Esophagus (tissue), 2 donors: ENCODE measurements around the gene GAS6. TPM values are rescaled to one million over a fixed set of nuclear protein-coding genes. Genes with fewer than 3 reads are reported as not detected.
"Not testable (repeated sequence)": the region's sequence is repeated elsewhere in the genome, so short reads cannot be mapped to it uniquely, and the experiment has no call there.

ENCODE experiments used
- H3K27ac ChIP-seq, 2 donors: one replicate each; pipeline ENCODE4 v1.5.1; 2013; ENCODE audit warnings: low read depth in 2 of 2, mild to moderate bottlenecking in 2 of 2, inconsistent platforms in 1 of 2, low read length in 1 of 2, moderate library complexity in 1 of 2
- H3K27me3 ChIP-seq, 2 donors: one replicate each; pipeline ENCODE4 v1.6.1; 2013; ENCODE audit warnings: low read length in 2 of 2, control low read depth in 1 of 2, mild to moderate bottlenecking in 1 of 2; ENCODE audit not compliant: insufficient read depth in 2 of 2, control insufficient read depth in 1 of 2
- H3K36me3 ChIP-seq, 2 donors: one replicate each; pipeline ENCODE4 v1.6.1; 2013; ENCODE audit warnings: low read length in 1 of 2; ENCODE audit not compliant: control insufficient read depth in 2 of 2, insufficient read depth in 2 of 2
- H3K4me1 ChIP-seq, 2 donors: one replicate each; pipeline ENCODE4 v1.6.1; 2013; ENCODE audit warnings: low read length in 1 of 2; ENCODE audit not compliant: control insufficient read depth in 2 of 2, insufficient read depth in 2 of 2
- H3K4me3 ChIP-seq, 2 donors: one replicate each; pipeline ENCODE4 v1.5.1; 2013; ENCODE audit warnings: low read length in 2 of 2, mild to moderate bottlenecking in 2 of 2, low read depth in 1 of 2, moderate library complexity in 1 of 2
- H3K9me3 ChIP-seq, 2 donors: one replicate each; pipeline ENCODE4 v1.6.1; 2013; ENCODE audit warnings: mild to moderate bottlenecking in 2 of 2, low read depth in 1 of 2, low read length in 1 of 2, moderate library complexity in 1 of 2; ENCODE audit not compliant: control insufficient read depth in 2 of 2, insufficient read depth in 1 of 2
- WGBS, 2 donors: extraction: QIAGEN DNeasy Blood & Tissue Kit; methylation state at CpG; one replicate each; pipeline ENCODE4 v1.1.7; 2013; 5-methylcytosine and 5-hydroxymethylcytosine counted together
- polyA plus RNA-seq, 2 donors: library from polyadenylated mRNA; stranded (reverse); fragments of 200-250 nt; gene quantifications; one replicate each; pipeline ENCODE4 v1.2.3, GENCODE V29; 2013
- donor health status: healthy with polysubstance abuse.
- donor health status: Bipolar disorder and iron deficiency.

The GAS6 gene
- polyA plus RNA-seq, 2 donors, result 47.3 to 56.5 TPM

GRCh38 chr13:113834006-113834405 is 29.9 kb downstream of the GAS6 start:
- H3K9me3 ChIP-seq, H3K27me3 ChIP-seq, H3K4me3 ChIP-seq: not testable (repeated sequence)
- peaks cover 13 to 23% of the 10 kb centered on the region in 2 donors for H3K4me1 ChIP-seq
- WGBS, 2 donors, result 78 to 85% methylated on average over 17 of the region's 17 CpGs
- peaks cover 0 to 40% of the 10 kb centered on the region in 2 donors for H3K36me3 ChIP-seq
- peak overlapping the region in 1 of 2 donors; percentile 1 for H3K27ac ChIP-seq

DNA sequence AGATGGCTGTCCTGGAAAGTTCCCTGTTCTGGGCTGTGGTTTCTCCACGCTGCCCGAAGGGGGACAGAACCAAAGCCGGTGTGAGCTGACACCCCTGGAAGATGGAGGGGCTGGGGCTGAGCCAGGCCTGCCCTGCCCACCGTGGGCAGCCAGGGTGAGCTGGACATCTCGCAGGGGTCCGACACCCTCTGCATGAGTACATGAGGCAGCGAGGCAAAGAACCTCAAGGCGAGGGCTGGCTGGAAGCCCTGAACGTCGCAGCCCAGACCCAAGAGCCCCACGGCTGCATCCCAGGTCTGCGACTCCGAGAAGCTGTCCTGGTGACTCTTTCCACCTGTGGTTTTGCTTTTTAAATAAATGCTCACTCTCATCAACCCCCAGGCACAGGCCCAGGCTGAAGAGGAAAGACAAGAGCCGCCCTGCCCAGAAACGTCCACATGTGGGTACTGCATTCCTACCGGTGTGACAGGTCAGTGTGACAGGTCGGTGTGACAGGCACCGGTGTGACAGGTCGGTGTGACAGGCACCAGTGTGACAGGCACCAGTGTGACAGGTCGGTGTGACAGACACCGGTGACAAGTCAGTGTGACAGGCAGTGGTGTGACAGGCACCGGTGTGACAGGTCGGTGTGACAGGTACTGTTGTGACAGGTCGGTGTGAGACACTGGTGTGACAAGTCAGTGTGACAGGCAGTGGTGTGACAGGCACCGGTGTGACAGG is 30.6 kb downstream of the GAS6 start:
- WGBS, 2 donors, result 90 to 93% methylated on average over 25 of the region's 25 CpGs
- H3K36me3 ChIP-seq, result peaks cover 0 to 42% of the 10 kb centered on the region in 2 donors
- no peaks in the 10 kb centered on the region for H3K9me3 ChIP-seq
- no peak overlapping the region for H3K4me3 ChIP-seq
- peaks cover 7 to 16% of the 10 kb centered on the region in 2 donors for H3K4me1 ChIP-seq
- no peak overlapping the region for H3K27ac ChIP-seq
- H3K27me3 ChIP-seq, result no peaks in the 10 kb centered on the region

GRCh38 chr13:113832631-113833030 is 31.2 kb downstream of the GAS6 start:
- WGBS, 2 donors, result 94 to 95% methylated on average over 23 of the region's 23 CpGs
- peaks cover 0 to 42% of the 10 kb centered on the region in 2 donors for H3K36me3 ChIP-seq
- H3K9me3 ChIP-seq, result no peaks in the 10 kb centered on the region
- H3K4me1 ChIP-seq, result peaks cover 2 to 9% of the 10 kb centered on the region in 2 donors
- no peak overlapping the region for H3K4me3 ChIP-seq
- no peak overlapping the region for H3K27ac ChIP-seq
- no peaks in the 10 kb centered on the region for H3K27me3 ChIP-seq

- Histone ChIP-seq H3K4me3 (no peak overlapping the region), H3K27me3 (no peaks in the 10 kb centered on the region), H3K27ac (no peak overlapping the region), H3K36me3 (peaks cover 3 to 47% of the 10 kb centered on the region in 2 donors), H3K9me3 (no peaks in the 10 kb centered on the region), H3K4me1 (peaks cover 2 to 5% of the 10 kb centered on the region in 2 donors)
- WGBS, 2 donors, result 82 to 87% methylated on average over 19 of the region's 19 CpGs
Measured at GRCh38 chr13:113832205-113832604, 31.7 kb downstream of the GAS6 start.

DNA sequence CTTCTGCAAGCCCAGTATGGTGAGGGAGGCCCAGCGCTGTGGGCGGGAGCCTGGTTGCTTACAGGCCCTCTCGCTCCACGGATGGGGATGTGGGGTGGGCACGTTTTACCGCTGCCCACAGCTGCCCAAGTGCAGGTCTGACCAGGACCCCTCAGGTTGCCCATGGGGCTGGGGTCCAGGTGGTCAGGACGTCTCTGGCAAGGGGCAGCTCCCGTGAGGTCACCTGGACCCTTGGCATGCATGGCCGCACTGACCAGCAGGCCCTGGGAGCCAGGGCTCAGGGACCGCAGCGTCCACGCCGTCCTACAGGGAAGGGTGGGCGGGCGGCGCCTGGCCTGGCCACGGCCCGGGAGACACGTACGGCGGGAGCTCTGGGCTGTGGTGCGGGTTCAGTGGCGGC is 32.8 kb downstream of the GAS6 start:
- WGBS, 2 donors, result 88 to 91% methylated on average over 23 of the region's 23 CpGs

GRCh38 chr13:113830426-113830950 is 33.4 kb downstream of the GAS6 start:
- H3K27ac ChIP-seq, H3K27me3 ChIP-seq, H3K4me3 ChIP-seq, H3K4me1 ChIP-seq, H3K9me3 ChIP-seq: not testable (repeated sequence)
- WGBS, 2 donors, result 84 to 92% methylated on average over 8 to 22 of the region's 22 CpGs
- H3K36me3 ChIP-seq, result peaks cover 3 to 54% of the 10 kb centered on the region in 2 donors

More for the DNA sequence above, 32.8 kb downstream of the GAS6 start:
- Histone ChIP-seq H3K9me3 (no peaks in the 10 kb centered on the region), H3K4me1 (peaks cover 0 to 2% of the 10 kb centered on the region in 2 donors), H3K4me3 (no peak overlapping the region), H3K27me3 (no peaks in the 10 kb centered on the region), H3K36me3 (peaks cover 3 to 54% of the 10 kb centered on the region in 2 donors), H3K27ac (no peak overlapping the region)

- Histone ChIP-seq H3K9me3 (no peaks in the 10 kb centered on the region), H3K27me3 (no peaks in the 10 kb centered on the region), H3K27ac (no peak overlapping the region), H3K4me3 (no peak overlapping the region), H3K36me3 (peaks cover 3 to 45% of the 10 kb centered on the region in 2 donors), H3K4me1 (no peaks in the 10 kb centered on the region)
- WGBS, 2 donors, result 95 to 96% methylated on average over 20 of the region's 20 CpGs
Measured at GRCh38 chr13:113828282-113828825, 35.5 kb downstream of the GAS6 start.

GRCh38 chr13:113827021-113827420 is 36.9 kb downstream of the GAS6 start:
- H3K36me3 ChIP-seq, result peaks cover 3 to 45% of the 10 kb centered on the region in 2 donors
- WGBS, 2 donors, result 92 to 93% methylated on average over 19 of the region's 19 CpGs

DNA sequence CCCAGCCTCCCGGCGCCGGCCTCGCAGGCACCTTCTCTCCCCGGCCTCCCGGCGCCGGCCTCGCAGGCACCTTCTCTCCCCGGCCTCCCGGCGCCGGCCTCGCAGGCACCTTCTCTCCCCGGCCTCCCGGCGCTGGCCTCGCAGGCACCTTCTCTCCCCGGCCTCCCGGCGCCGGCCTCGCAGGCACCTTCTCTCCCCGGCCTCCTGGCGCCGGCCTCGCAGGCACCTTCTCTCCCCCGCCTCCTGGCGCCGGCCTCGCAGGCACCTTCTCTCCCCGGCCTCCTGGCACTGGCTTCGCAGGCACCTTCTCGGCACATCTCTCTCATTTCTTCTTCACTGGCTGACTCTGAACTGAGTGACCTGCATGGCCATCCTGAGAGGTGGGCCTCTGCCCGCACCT is 37.4 kb downstream of the GAS6 start:
- H3K27ac ChIP-seq, H3K9me3 ChIP-seq, H3K27me3 ChIP-seq, H3K4me1 ChIP-seq, H3K4me3 ChIP-seq: not testable (repeated sequence)
- peaks cover 3 to 45% of the 10 kb centered on the region in 2 donors for H3K36me3 ChIP-seq
- WGBS, 2 donors, result 87 to 93% methylated on average over 35 of the region's 35 CpGs

More at GRCh38 chr13:113827021-113827420, 36.9 kb downstream of the GAS6 start:
- H3K9me3 ChIP-seq, result no peaks in the 10 kb centered on the region
- no peaks in the 10 kb centered on the region for H3K27me3 ChIP-seq
- H3K4me1 ChIP-seq, result peaks cover 0 to 3% of the 10 kb centered on the region in 2 donors
- no peak overlapping the region for H3K27ac ChIP-seq
- no peak overlapping the region for H3K4me3 ChIP-seq
